Measurements from ENCODE around the gene TMEM37.
"Not testable (repeated sequence)": the region's sequence is repeated elsewhere in the genome, so short reads cannot be mapped to it uniquely, and the experiment has no call there.

The TMEM37 gene, protein sequence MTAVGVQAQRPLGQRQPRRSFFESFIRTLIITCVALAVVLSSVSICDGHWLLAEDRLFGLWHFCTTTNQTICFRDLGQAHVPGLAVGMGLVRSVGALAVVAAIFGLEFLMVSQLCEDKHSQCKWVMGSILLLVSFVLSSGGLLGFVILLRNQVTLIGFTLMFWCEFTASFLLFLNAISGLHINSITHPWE

GRCh38 chr2:119431155-119431975 lies at the start of gene TMEM37:
Gene TMEM37, plus strand, starts transcription at chr2:119431854. Its CDS starts 50 bp downstream, at chr2:119431904.
- DNase-seq (ENCODE audit: low spot score): peak; percentile 76

GRCh38 chr2:119383410-119384140 lies 48.1 kb upstream of the TMEM37 start:
- no peak for DNase-seq (ENCODE audit: low spot score)

DNA sequence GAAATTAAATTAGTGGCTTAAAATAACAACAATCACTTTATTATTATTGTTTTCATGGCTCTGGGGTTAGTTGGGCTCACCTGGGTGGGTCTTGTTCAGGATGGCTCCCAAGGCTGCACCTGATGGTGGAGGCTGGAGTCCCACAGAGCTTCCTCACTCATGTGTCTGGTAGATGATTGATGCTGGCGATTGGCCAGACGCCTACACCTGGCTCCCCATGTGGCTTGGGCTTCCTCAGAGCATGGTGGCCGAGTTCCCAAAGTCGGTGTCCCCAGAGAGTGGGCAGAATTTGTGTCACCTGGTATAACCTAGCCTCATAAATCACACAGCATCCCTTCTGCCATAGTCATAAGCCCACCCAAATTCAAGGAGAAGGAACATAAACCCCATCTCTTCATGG lies 46.7 kb upstream of the TMEM37 start:
- DNase-seq (ENCODE audit: low spot score): no peak

GRCh38 chr2:119385466-119385865 lies 46.2 kb upstream of the TMEM37 start:
- no peak for DNase-seq (ENCODE audit: low spot score)

DNA sequence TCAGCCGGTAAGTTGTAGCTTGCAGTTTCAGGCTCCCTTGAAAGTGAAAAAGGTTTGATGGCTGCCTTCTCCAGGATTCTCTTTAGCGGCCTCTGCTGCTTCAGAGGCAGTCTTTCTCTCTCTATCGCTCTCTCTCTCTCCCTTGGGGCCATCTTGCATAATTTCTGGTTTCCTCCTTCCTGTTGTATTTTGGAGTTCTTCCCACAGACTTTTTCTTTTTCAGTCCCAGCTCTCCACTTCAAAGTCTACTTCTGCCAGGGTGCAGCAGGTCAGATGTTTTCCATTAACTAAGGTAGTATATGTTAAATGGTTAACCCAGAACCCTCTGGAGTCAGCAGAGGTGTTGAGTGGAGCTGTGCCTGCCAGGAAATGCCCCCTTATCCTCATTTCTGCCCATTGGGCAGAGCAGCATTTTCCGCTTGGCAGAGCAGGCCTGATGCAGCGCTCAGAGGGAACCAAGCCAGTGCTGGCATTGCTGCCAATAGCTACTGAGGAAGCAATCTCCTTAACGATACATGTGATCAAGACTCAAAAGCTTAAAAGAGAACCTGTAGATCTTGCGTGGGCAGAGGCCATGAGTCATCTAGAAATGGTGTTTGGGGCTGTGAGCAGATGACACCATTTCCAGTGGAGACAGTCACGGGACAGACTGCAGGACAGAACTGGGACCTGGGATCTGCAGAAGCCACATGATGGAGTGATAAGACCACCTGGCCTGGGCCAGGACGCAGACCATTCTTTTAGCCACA lies 44.1 kb upstream of the TMEM37 start:
- DNase-seq (ENCODE audit: low spot score): peak; percentile 83

DNA sequence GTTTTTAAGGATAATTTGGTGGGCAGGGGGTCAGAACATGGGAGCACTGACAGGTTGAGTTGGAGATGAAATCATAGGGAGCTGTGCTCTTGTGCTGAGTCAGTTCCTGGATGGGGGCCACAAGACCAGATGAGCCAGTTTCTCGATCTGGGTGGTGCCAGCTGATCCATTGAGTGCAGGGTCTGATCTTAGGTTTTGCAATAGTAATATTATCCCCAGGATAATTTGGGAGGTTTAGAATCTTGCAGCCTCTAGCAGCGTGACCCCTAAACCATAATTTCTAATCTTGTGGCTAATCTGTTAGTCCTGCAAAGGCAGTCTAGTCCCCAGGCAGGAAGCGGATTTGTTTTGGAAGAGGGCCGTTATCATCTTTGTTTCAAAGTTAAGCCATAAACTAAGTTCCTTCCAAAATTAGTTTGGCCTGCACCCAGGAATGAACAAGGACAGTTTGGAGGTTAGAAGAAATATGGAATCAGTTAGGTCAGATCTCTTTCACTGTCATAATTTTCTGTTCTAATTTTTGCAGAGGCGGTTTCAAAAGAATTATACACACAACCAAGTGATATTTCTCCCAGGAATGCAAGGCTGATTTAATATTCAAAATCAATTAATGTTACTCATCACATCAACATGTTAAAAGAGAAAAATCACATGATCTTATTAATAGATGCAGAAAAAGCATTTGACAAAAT lies 41.9 kb upstream of the TMEM37 start:
- peak; percentile 15 for DNase-seq (ENCODE audit: low spot score)

GRCh38 chr2:119393971-119394748 lies 37.5 kb upstream of the TMEM37 start:
- DNase-seq (ENCODE audit: low spot score): no peak

DNA sequence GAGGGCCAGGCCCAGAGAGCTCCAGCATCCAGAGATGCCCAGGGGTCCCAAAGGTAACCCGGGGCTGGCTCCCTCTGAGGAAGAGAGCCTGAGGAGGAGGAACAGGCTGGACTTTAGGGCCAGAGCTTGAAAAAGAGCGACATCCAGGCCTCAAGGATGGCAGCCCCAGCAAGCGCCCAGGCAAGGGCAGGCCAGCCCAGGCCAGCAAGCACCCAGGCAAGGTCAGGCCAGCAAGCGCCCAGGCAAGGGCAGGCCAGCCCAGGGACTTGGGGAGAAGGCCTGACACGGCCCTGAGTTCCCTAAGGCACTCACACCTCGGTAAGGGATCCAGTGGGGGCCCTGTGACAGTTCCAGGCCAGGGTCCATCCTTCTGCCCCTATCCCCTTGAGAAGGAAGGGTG lies 34.5 kb upstream of the TMEM37 start:
- no peak for DNase-seq (ENCODE audit: low spot score)

DNA sequence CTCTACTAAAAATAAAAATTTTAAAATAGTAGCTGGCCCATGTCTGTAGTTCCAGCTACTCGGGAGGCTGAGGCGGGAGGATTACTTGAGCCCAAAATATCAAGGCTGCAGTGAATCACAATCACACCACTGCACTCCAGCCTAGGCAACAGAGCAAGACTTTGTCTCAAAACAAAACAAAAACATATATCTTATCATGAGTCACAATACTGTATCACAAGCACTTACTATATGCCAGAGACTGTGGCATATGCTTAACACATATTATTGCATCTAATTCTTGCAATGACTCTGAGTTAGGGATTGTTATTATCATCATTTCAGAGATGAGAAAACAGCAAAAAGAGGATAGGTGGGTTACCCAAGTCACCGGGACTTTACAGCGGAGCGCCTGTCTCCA lies 29.5 kb upstream of the TMEM37 start:
- DNase-seq (ENCODE audit: low spot score): no peak

- DNase-seq (ENCODE audit: low spot score): no peak
These were observed 28.8 kb upstream of the TMEM37 start for GRCh38 chr2:119402645-119403560.

DNA sequence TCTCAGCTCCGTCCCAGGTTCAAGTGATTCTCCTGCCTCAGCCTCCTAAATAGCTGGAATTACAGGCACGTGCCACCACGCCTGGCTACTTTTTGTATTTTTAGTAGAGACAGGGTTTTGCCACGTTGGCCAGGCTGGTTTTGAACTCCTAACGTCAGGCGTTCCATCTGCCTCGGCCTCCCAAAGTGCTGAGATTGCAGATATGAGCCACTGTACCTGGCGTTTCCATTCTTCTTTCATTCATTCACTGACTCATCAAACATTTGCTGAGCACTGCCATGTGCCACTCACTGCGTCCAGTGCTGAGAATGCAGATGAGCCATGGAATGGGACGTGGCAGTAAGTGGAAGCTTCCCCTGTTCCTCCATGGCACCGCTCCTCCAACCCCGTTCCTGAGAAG lies 28.0 kb upstream of the TMEM37 start:
- not testable (repeated sequence) for DNase-seq (ENCODE audit: low spot score)

DNA sequence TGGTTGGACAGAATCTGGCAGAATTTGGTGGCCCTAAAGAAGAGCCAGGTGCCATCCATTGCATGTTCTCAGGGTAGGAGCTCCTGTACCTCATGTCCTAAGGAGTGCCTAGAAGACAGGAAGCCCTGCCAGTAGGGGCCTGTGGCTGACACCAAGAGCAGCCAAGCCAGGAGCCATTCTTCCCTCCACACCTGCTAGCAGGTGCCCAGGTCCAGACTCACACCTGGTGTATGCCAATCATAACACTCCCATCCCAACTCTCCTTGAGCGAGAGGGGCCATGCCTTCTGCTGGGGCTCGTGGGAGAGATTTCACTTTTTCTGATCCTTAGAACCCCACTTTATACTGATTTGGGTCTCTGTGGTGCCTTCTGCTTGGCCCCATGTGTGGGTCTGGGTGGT lies 26.5 kb upstream of the TMEM37 start:
- DNase-seq (ENCODE audit: low spot score): no peak

DNA sequence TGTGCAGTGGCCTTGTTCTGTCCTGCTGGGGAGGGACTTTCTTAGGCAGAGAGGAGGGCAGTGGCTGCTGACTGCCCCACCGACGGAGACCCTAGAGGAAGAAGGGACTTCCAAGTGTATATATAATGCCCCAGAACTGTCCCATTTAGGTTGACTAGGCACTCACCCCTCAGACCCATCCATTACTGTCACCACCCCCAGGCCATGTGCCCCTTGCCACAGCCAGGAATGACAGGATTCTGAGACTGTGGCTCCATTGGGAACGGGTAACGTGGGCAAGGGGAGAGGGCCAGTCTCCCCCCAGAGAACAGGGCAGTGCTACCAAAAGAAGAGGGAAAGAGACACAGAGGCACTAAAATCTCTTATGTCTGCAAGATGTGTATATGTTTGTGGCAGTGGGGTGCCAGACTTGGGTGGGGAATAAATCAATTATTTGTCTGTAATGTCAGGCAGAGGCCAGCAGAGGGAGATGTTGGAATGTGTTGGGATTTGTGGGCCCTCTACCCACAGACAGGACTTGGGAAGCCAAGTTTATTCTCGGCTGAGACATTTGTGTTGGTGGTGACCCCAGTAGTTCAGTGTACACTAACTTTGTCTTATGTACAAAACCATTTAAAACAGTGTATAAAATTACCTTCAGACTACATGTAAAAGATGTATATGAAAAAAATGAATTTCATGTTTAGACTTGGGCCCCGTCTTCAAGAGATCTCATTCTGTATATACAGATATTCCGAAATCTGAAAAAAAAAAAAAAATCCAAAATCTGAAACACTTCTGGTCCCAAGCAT lies 24.0 kb upstream of the TMEM37 start:
- peak; percentile 80 for DNase-seq (ENCODE audit: low spot score)

DNA sequence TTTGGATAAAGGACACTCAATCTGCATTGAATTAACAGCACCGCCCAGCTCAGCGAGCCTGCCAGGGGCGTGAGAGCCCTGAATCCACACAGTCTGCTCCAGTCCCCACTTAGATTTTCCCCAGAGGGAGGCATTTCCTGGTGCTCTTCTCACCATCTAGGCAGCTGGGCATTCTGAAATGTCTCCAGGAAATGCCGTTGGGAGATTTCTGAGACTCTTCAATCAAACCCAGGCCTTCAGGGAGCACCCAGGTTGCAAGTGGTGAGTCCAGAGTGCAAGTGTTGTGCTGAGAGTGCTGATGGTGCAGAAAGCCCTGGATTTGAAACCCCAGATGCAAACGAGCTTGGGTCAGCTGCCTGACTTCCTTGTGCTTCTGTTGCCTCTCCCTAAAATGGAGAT lies 23.4 kb upstream of the TMEM37 start:
- peak; percentile 42 for DNase-seq (ENCODE audit: low spot score)

DNA sequence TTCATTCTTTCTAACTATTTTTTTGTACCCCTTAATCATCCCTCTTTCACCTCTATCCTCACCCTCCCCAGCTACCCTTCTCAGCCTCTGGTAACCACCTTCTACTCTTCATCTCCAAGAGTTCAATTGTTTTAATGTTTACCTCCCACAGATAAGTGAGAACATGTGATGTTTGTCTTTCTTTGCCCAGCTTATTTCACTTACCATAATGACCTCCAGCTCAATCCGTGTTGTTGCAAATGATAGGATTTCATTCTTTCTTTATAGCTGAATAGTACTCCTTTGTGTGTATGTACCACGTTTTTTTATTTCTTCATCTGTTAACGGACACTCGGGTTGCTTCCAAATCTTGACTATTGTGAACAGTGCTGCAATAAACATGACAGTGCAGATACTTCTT lies 22.1 kb upstream of the TMEM37 start:
- no peak for DNase-seq (ENCODE audit: low spot score)

DNA sequence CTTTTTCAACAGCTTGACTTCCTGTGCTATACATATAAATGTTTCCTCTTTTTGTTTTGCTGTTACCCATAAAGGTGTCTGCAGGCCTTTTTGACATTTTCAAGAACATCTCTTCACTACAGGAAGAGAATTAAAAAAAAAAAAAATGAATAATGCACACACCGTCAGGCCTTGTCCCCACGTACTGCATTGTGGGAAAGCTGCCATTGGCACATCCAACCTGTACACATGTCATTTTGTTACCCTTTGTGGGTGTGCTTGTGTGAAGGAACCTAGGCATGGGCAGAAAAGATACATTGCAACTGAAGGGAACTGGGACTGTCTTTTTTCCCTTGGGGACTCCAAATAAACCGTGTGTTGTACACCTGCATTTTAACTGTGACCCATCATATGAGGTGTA lies 16.8 kb upstream of the TMEM37 start:
- DNase-seq (ENCODE audit: low spot score): no peak

DNA sequence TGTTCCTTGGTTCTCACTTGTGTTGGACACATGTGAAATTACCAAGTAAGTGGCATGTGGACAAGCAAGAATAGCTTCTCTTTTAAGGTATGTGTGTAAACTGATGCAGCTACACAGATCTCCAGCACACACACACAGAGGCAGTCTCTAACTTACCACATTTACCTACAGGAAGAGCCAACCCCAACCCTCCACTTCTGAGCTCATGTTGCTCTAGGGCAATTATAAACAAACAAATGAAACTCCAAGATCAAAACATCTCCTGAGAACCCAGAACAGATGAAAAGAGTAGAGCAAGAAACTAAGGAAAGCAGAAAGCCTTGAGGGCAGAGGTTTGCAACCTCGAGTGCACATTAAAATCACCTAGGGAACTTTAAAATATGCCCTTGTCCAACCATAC lies 16.0 kb upstream of the TMEM37 start:
- no peak for DNase-seq (ENCODE audit: low spot score)

- no peak for DNase-seq (ENCODE audit: low spot score)
These were observed 15.2 kb upstream of the TMEM37 start for GRCh38 chr2:119416299-119416923.

DNA sequence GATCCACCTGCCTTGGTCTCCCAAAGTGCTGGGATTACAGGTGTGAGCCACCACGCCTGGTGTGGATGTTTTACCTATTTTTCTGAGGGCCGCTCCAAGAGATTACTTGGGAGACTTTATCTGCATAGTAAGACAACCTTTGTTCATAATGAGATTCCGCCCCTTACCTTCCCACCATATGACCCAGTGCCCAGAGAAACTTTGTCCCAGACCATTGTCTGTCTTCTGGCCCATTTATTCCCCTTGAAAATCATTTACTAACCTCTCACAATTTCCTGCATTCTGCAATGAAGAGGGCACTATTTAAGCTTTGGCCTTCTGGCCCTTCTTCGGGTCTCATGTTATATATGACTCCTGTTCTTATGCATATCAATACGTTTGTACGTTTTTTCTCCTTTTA lies 13.7 kb upstream of the TMEM37 start:
- DNase-seq (ENCODE audit: low spot score): no peak
